T-helper 17 cell (primary cell): Measurements from ENCODE around the gene TUBA3C. TPM values are rescaled to one million over a fixed set of nuclear protein-coding genes. Genes with fewer than 3 reads are reported as not detected.

Source experiments
- ATAC-seq: fragments of 150-1000 bp; cut with Tn5 transposase; 2 replicates; pipeline ENCODE4 v1.10.0; 2021; ENCODE audit warnings: mild to moderate bottlenecking, moderate library complexity
- DNase-seq, 3 donors: peaks; one replicate each; pipeline versions ENCODE4 v3.0.0 to v3.0.0-alpha.2; 2020 to 2021
- H3K9me3 ChIP-seq: one replicate; pipeline ENCODE4 v1.7.0; 2013; ENCODE audit warnings: low read length, mild to moderate bottlenecking; ENCODE audit not compliant: control insufficient read depth, poor library complexity, severe bottlenecking
- H3K27ac Mint-ChIP-seq: one replicate; pipeline ENCODE4 v1.8.0; 2022; ENCODE audit warnings: mild to moderate bottlenecking, moderate library complexity, mixed read lengths
- H3K27me3 Mint-ChIP-seq: one replicate; pipeline ENCODE4 v1.8.0; 2022; ENCODE audit warnings: mixed read lengths
- H3K36me3 Mint-ChIP-seq: one replicate; pipeline ENCODE4 v1.8.0; 2022; ENCODE audit warnings: low read depth, mixed read lengths
- H3K4me1 Mint-ChIP-seq: one replicate; pipeline ENCODE4 v1.8.0; 2022; ENCODE audit warnings: mild to moderate bottlenecking, mixed read lengths
- H3K4me3 Mint-ChIP-seq: one replicate; pipeline ENCODE4 v1.8.0; 2022; ENCODE audit warnings: mild to moderate bottlenecking, moderate library complexity, mixed read lengths
- total RNA-seq, 4 donors: library from RNA in 2 of 4; stranded (reverse) in 2 of 4; gene quantifications; one replicate each; pipeline ENCODE4 v1.2.3 and lab custom pipeline; 2022 to 2026

The TUBA3C gene
- total RNA-seq, 2 donors from 2014 or later: not detected

- ATAC-seq (no peak), DNase-seq (no peak)
- H3K9me3 ChIP-seq: no peaks in the 10 kb centered on the region
- Mint-ChIP-seq H3K27ac (no peak overlapping the region), H3K27me3 (peaks cover 7% of the 10 kb centered on the region), H3K4me1 (peaks cover 4% of the 10 kb centered on the region), H3K4me3 (no peak overlapping the region), H3K36me3 (no peaks in the 10 kb centered on the region)
These were observed 24.2 kb downstream of the TUBA3C start for GRCh38 chr13:19157461-19157860.

GRCh38 chr13:19156013-19156825, 25.4 kb downstream of the TUBA3C start:
- Mint-ChIP-seq H3K27ac (no peak overlapping the region), H3K4me3 (no peak overlapping the region), H3K36me3 (no peaks in the 10 kb centered on the region), H3K27me3 (peaks cover 7% of the 10 kb centered on the region), H3K4me1 (peaks cover 6% of the 10 kb centered on the region)
- no peaks in the 10 kb centered on the region for H3K9me3 ChIP-seq
- ATAC-seq (no peak), DNase-seq (no peak)

GRCh38 chr13:19155321-19155861, 26.2 kb downstream of the TUBA3C start:
- DNase-seq: no peak
- Mint-ChIP-seq H3K27ac (no peak overlapping the region), H3K4me1 (peaks cover 6% of the 10 kb centered on the region), H3K27me3 (peaks cover 7% of the 10 kb centered on the region), H3K4me3 (no peak overlapping the region), H3K36me3 (no peaks in the 10 kb centered on the region)
- ATAC-seq: no peak
- H3K9me3 ChIP-seq: no peaks in the 10 kb centered on the region

GRCh38 chr13:19154843-19155242, 26.8 kb downstream of the TUBA3C start:
- H3K4me3 Mint-ChIP-seq: no peak overlapping the region
- peaks cover 6% of the 10 kb centered on the region for H3K4me1 Mint-ChIP-seq
- H3K36me3 Mint-ChIP-seq: no peaks in the 10 kb centered on the region
- no peak overlapping the region for H3K27ac Mint-ChIP-seq
- peaks cover 6% of the 10 kb centered on the region for H3K27me3 Mint-ChIP-seq
- DNase-seq (no peak), ATAC-seq (no peak)
- no peaks in the 10 kb centered on the region for H3K9me3 ChIP-seq

- Mint-ChIP-seq H3K27ac (no peak overlapping the region), H3K27me3 (no peaks in the 10 kb centered on the region), H3K4me3 (no peak overlapping the region), H3K36me3 (no peaks in the 10 kb centered on the region), H3K4me1 (peaks cover 4% of the 10 kb centered on the region)
- no peak for ATAC-seq
- DNase-seq: no peak
- no peaks in the 10 kb centered on the region for H3K9me3 ChIP-seq
These were observed 27.7 kb downstream of the TUBA3C start for GRCh38 chr13:19153782-19154450.

GRCh38 chr13:19152403-19152802, 29.2 kb downstream of the TUBA3C start:
- no peaks in the 10 kb centered on the region for H3K9me3 ChIP-seq
- Mint-ChIP-seq H3K27me3 (no peaks in the 10 kb centered on the region), H3K36me3 (no peaks in the 10 kb centered on the region), H3K4me1 (peaks cover 4% of the 10 kb centered on the region), H3K4me3 (no peak overlapping the region), H3K27ac (no peak overlapping the region)
- ATAC-seq: no peak
- DNase-seq: no peak

- H3K9me3 ChIP-seq: no peaks in the 10 kb centered on the region
- H3K27me3 Mint-ChIP-seq: no peaks in the 10 kb centered on the region
- H3K4me3 Mint-ChIP-seq: no peak overlapping the region
- H3K36me3 Mint-ChIP-seq: no peaks in the 10 kb centered on the region
- ATAC-seq (no peak), DNase-seq (no peak)
- no peak overlapping the region for H3K27ac Mint-ChIP-seq
- peaks cover 4% of the 10 kb centered on the region for H3K4me1 Mint-ChIP-seq
These were observed 29.9 kb downstream of the TUBA3C start for GRCh38 chr13:19151581-19152263.

- ATAC-seq: no peak
- no peak for DNase-seq
- H3K9me3 ChIP-seq: no peaks in the 10 kb centered on the region
These were observed 30.9 kb downstream of the TUBA3C start for GRCh38 chr13:19150712-19151228.

GRCh38 chr13:19150226-19150625, 31.4 kb downstream of the TUBA3C start:
- Mint-ChIP-seq H3K36me3 (no peaks in the 10 kb centered on the region), H3K27me3 (no peaks in the 10 kb centered on the region), H3K4me3 (no peak overlapping the region), H3K4me1 (peaks cover 4% of the 10 kb centered on the region), H3K27ac (no peak overlapping the region)
- DNase-seq (no peak), ATAC-seq (no peak)
- H3K9me3 ChIP-seq: no peaks in the 10 kb centered on the region

More at GRCh38 chr13:19150712-19151228, 30.9 kb downstream of the TUBA3C start:
- Mint-ChIP-seq H3K36me3 (no peaks in the 10 kb centered on the region), H3K27me3 (no peaks in the 10 kb centered on the region), H3K4me3 (no peak overlapping the region), H3K27ac (no peak overlapping the region), H3K4me1 (peaks cover 4% of the 10 kb centered on the region)

- Mint-ChIP-seq H3K27me3 (no peaks in the 10 kb centered on the region), H3K4me1 (peaks cover 4% of the 10 kb centered on the region), H3K27ac (no peak overlapping the region), H3K36me3 (no peaks in the 10 kb centered on the region), H3K4me3 (no peak overlapping the region)
- no peaks in the 10 kb centered on the region for H3K9me3 ChIP-seq
- DNase-seq: no peak
- no peak for ATAC-seq
These were observed 33.1 kb downstream of the TUBA3C start for GRCh38 chr13:19148561-19148960.
